Measurements from ENCODE around the gene SF3A2.
A peak's percentile ranks its signal among the peaks of the same experiment; 100 is the strongest.

SF3A2 gene

GRCh38 chr19:2227415-2228156 is 9.0 kb upstream of the SF3A2 start:
- DNase-seq: no peak

GRCh38 chr19:2228157-2229030 is 8.2 kb upstream of the SF3A2 start:
- DNase-seq: no peak

GRCh38 chr19:2229103-2230032 is 7.3 kb upstream of the SF3A2 start:
- DNase-seq: no peak

DNA sequence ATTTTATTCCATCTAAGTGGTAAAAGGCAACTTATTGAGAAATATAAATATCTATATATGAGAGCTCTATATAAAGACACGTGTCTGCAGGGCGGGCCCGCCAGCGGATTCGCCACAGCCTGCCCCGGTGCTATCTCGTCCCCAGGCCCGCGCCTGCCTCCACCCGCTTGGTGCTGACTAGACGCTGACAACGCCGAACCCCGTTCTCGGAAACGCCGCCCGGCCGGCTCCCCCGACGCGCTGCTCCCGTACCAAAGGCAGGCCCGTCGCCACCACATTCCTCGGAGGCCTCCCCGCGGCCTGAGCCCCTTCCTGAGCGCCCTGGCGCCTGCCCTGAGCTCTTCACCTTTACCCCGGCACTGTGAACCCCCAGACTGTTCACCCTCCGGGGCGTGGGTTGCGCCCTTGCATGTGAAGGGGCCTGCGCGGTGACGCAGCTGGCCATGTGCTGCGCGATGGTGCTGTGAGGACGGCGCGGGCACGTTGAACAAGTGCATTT is 6.5 kb upstream of the SF3A2 start:
- DNase-seq: no peak

- no peak for DNase-seq
Observed at GRCh38 chr19:2230807-2231533, 5.7 kb upstream of the SF3A2 start.

DNA sequence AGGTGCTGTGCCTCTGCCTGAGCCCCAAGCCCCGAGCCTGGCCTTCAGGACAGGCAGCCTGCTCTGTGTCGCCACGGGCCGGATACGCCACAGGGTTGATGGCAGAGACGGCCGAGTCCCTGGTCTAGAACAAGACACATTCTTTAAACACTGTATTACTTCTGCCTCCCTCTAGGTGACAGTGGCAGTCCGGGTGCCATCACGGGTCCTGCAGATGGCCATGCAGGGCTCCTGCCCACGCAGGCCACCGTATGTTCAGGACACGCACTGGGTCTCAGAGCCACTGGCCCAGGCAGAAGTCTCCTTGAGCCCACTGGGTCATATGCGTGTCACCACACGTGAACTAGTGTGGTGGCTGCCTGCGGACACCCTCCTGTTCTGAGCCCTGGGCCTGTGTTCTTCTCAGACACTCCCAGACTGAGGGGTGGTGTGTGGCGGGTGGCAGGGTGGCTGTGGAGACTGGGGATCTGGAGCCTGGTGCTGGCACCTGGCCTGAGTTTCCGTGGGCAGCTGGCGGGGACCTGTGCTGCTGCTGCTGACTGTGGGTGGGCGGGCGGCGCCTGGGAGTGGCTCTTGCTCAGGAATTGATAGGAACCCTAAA is 4.9 kb upstream of the SF3A2 start:
- no peak for DNase-seq

DNA sequence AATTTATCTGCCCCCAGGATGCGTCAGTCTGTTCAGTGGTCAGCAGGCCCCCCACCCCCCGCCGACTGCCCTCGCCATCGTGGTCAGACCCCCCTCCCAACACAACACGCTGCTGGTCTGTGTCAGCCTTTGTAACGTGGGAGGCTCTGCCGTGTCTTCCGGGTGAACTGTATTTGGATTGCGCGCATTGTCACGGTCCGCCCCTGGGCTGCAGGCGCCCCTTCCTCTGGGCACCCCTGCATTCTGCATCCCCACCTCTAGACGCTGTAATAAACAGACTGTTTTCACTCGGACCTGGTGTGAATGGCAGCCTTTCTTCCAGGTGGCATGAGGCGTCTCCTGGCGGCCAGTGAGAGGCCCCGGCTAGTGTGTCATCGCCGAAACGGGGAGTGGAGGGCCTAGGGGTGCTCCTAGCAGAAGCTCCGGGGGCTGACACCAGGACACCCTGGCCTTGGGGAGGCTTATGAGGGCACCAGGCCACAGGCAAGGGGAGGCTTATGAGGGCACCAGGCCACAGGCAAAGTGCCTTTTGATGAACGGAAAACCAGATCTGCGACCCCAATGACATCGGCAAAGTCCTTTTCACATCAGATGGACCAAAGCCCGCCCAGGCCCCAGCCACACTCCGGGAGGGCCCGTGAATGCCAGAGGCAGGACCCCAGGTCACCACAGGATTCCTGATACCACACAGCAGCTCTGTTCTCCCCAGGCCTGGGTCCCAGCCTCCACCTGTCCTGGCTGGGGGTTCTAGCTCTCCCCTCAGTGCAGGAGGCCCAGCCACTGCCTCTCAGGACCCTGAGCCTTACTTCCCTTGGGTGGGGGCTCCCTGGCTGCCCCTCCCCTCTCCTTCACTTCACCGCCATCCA is 4.1 kb upstream of the SF3A2 start:
- DNase-seq: no peak

- no peak for DNase-seq
Observed at GRCh38 chr19:2233601-2234280, 2.9 kb upstream of the SF3A2 start.

DNA sequence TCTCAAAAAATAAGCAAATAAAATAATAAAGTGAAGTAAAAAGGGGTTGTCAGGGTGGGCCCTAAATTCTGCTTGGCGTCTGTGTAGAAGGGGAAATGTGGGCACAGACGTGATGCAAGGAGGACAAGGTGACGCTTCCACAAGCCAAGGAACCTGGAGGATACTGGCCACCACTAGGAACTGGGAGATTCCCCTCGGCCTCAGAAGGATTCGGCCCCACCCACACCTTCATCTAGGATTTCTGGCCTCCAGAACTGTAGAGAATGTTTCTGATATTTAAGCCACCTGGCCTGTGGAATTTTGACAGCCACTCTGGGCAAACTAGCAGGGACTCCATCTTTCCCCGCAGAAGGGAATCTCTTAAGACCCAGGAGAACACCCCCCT is 1.6 kb upstream of the SF3A2 start:
- no peak for DNase-seq

DNA sequence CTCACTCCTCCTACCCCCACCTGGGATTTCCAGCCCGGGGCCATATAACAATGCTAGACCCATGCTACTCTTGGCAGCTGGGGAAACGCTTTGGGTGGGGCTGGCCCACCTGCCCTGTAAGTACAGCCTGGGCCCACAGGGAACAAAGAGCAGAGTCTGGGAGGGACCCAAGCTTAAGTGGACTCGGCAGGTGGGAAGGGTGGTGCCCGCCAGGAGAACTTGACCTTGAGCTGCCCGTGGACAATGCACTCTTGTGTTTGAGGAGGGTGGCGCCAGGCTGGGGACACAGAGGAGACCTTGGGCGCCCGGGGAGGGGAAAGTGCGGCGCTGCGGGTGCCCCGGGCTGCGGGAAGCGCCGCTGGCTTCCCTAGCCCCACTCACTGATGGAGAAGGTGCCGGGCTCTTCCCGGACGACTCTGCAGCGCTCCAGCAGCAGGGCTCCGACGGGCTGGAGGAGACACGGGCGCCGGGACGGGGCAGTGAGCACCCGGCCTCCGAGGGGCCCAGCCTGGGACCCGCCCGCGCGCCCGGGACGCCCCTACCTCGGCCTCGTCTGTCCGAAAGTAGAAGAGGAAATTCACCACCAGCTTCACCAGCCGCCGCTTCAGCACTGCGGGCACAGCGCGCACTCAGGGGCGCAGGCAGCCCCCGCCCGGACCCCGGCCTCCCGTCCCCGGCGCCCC is 1.1 kb upstream of the SF3A2 start:
- no peak for DNase-seq

DNA sequence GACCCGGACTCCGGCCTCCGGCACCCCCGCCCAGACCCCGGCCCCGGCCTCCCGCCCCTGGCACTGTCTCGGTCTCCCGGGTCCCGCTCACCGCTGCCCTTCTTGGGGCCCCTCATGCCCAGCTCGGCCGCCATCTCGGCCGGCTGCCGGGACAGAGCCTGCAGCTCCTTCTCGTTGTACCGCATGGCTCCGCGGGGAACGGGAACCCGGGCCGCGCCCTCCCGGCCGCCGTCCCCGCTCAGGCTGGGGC is 635 bp upstream of the SF3A2 start:
- no peak for DNase-seq

DNA sequence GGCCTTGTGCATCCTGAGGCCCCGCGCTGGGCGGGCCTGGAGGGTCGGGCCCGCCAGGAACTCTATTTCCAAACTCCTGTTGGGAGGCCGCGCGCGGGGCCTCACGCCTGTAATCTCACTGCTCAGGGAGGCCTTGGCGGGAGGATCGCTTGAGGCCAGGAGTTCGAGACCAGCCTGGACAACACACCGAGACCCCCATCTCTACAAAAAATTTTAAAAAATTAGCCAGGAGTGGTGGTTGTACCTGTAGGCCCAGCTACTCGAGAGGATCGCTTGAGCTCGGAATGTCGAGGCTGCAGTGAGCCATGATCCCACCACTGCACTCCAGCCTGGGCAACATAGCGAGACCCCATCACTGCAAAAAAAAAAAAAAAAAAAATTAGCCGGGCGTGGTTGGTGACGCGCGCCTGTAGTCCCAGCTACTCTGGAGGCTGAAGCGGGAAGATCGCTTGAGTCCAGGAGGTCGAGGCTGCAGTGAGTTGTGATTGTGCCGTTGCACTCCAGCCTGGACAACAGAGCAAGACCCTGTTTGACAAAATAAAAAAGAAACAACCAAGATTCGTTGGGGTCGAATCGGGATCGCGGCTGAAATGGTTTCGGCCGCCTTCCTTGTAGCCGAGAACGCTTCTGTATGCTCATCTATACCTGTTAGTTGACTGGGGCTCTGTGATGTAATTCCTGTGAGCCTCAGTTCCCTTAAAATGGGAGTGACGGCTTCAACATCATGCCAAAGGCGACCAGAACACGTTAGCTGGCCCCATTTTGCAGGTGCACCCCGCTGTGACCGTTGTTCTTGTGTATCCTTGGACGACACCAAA is 636 bp downstream of the SF3A2 start:
- no peak for DNase-seq

GRCh38 chr19:2237869-2238153 is 1.2 kb downstream of the SF3A2 start:
- DNase-seq: no peak

- no peak for DNase-seq
Observed at GRCh38 chr19:2239173-2239572, 2.5 kb downstream of the SF3A2 start.

DNA sequence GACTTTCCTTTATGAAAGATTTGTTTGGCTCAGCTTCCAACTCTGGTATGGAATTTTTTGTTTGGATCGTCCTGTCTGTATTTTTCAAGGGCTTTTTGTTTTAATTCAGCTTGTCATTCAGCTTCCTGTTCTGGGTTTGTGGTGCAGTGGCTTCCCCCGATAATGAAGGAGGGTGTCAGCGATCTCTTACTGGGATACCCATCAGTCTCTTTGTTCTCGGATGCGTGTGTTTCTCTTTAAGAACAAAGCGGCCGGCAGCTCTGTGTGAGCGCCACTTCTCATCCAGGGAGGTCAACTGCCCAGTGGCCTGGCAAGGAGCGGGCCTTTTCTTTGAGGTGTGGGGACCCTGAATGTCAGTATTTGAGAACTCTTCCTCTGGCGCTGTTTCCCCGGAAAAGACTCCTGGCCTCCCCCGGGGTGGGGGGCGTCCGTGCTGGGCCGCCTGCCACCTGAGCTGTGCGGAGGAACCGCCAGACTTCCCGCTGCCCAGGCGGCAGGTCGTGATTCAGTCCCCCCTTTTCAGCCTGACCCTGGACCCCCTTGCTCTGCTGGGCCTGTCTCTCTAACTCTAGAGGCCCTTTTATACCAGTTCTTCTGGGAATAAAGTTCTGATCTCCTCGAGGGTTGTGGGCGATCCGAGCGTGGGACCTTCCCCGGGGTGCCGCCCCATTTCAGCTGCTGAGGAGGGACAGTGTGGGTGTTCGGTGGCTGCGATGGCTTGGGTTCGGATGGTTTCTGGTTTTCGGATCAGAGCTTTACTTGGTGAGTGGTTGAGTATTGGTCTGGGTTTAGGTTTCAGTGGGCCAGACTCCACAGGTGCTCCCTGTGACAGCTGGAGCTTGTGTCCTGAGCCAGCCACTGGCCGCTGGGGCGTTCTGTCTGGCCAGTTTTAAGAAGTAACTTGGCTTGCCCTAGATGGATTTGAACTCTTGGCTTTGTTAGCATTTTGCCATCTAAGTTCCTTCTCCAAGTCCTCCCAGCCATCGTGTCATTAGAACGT is 3.4 kb downstream of the SF3A2 start:
- peak; percentile 20 for DNase-seq

DNA sequence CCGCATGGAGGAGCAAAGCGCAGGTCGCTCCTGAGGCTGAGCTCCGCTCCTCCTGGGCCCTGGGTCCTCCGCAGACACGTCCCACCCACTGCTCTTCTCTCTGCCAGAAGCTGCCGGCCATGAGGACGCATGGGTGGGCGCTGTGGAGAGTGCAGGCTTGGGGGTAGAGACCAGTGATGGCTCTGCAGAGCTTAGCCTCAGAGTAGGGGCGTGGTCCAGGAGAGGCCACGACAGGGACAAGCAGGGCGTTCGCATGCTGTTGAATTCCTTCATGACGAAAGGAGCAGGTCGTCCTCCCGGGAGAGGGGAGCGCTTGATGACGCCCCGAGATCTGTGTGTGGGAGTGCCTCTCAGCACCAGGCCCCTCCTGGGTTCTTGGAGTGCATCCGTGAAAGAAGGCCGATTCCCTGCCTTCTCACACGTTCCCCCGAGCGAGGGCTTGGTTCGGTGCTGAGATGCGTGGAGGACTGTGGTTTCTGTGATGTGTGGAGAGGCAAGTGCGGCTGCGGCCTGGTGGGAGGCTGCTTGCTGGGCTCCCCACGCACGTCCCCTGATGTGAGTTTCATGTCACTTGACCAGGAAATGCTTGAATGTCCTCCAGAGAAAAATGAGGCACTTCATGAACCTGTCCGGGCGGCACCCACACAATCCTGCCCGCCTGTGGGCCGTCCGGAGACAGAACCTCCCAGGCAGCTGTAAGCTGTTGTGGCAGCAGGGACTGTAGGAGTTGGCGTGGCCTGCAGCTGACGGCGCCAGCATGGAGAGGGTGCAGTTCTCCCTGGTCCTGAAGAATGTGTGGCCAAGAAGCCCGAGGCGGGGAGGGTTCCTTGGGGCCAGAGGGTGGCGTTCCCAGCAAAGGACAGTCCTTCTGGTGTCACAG is 4.5 kb downstream of the SF3A2 start:
- DNase-seq: no peak

DNA sequence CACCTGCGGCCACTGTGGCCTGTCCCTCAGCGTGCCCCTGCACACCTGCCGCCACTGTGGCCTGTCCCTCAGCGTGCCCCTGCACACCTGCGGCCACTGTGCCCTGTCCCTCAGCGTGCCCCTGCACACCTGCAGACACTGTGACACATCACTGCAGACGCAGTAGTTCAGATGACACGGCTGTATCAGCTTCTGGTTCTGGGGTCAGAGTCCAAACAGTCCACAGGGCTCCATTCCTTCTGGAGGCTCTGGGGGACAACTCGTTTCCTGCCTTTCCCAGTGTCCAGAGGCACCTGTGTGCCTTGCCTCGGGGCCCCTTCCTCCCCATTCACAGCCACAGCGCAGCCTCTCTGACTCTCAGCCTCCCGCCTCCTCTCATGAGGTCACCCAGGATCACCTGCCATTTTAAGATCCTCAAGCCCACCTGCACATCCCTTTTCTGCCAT is 5.5 kb downstream of the SF3A2 start:
- DNase-seq: no peak
